A549 (cell line): ENCODE data around the gene CIB4. TPM values are rescaled to one million over a fixed set of nuclear protein-coding genes. Genes with fewer than 3 reads are reported as not detected.
A peak's percentile ranks its signal among the peaks of the same experiment; 100 is the strongest.

Experiments used
- ATAC-seq, 2 experiments: fragments of 200-7000 bp in 1 of 2; fragments of >200 bp in 1 of 2; cut with Nextera tagmentation in 1 of 2; cut with Tn5 transposase in 1 of 2; 3 replicates each; pipeline versions ENCODE4 v1.8.0 to v1.9.1; 2018 to 2020; ENCODE audit warnings: mild to moderate bottlenecking in 1 of 2, moderate library complexity in 1 of 2
- CTCF ChIA-PET: fragments of 300-600 bp; sonication (Branson Sonifier 250); formaldehyde crosslinking; extraction: SDS; loops from one replicate; lab custom pipeline; 2021; ENCODE audit warnings: antibody characterized with exemption, inconsistent platforms; lab: Yijun Ruan, JAX
- POLR2A ChIA-PET: fragments of 350-600 bp; formaldehyde crosslinking; extraction: SDS; loops from one replicate; lab custom pipeline; 2021; ENCODE audit warnings: antibody characterized with exemption, inconsistent platforms; lab: Yijun Ruan, JAX
- DNase-seq, 2 experiments: peaks; one replicate each; pipeline versions ENCODE4 v3.0.0 to v3.0.0-alpha.2; 2011 to 2016; ENCODE audit warnings: low read depth in 1 of 2, low spot score in 1 of 2
- FAIRE-seq: peaks from 2 replicates; lab custom pipeline; 2011; peaks lifted over from hg19 to GRCh38; lab: Jason Lieb, UNC
- H3K27ac ChIP-seq, 2 experiments: fragments of >200 bp; sonication (Bioruptor Twin); formaldehyde crosslinking; 3 replicates each; pipeline ENCODE4 v1.5.1; 2016 to 2017
- H3K4me1 ChIP-seq: fragments of >200 bp; sonication (Bioruptor Twin); formaldehyde crosslinking; 3 replicates; pipeline ENCODE4 v1.6.1; 2016
- H3K4me2 ChIP-seq: fragments of >200 bp; sonication (Bioruptor Twin); formaldehyde crosslinking; 3 replicates; pipeline ENCODE4 v1.6.1; 2016
- H3K4me3 ChIP-seq: fragments of >200 bp; sonication (Bioruptor Twin); formaldehyde crosslinking; 3 replicates; pipeline ENCODE4 v1.5.1; 2016
- H3K9me3 ChIP-seq: fragments of >200 bp; sonication (Bioruptor Twin); formaldehyde crosslinking; 3 replicates; pipeline ENCODE4 v1.6.1; 2016
- CBX8 ChIP-seq: fragments of 200-600 bp; sonication (generic); IDR thresholded peaks from 2 replicates; pipeline ENCODE4 v1.6.1; 2016
- CHD4 ChIP-seq: fragments of 200-600 bp; sonication (generic); IDR thresholded peaks from 2 replicates; pipeline ENCODE4 v1.6.1; 2016; ENCODE audit warnings: antibody characterized with exemption, mild to moderate bottlenecking, borderline replicate concordance
- HOXB13 ChIP-seq: fragments of 250-450 bp; sonication (Bioruptor Pico); IDR thresholded peaks from 2 replicates; pipeline ENCODE4 v1.5.0; 2020; ENCODE audit warnings: low read depth, mild to moderate bottlenecking, moderate library complexity
- MAFK ChIP-seq: fragments of 450-650 bp; IDR thresholded peaks from 2 replicates; pipeline ENCODE4 v1.6.1; 2014; ENCODE audit not compliant: partially characterized antibody
- MAZ ChIP-seq: fragments of 150-350 bp; IDR thresholded peaks from 2 replicates; pipeline ENCODE4 v1.6.1; 2014; ENCODE audit warnings: antibody characterized with exemption, low read depth, low read length, borderline replicate concordance
- MYC ChIP-seq: IDR thresholded peaks from 2 replicates; pipeline ENCODE4 v1.6.1; 2012; ENCODE audit warnings: mild to moderate bottlenecking, inconsistent platforms, low read length, improper control_type of control experiment, borderline replicate concordance
- NFE2L2 ChIP-seq: fragments of 150-350 bp; conservative IDR thresholded peaks from 2 replicates; pipeline ENCODE4 v1.6.1; 2014; ENCODE audit warnings: low read length
- WGBS: methylation state at CpG from one replicate; pipeline ENCODE4 v1.1.6; 2017; ENCODE audit errors: missing lambda C conversion rate; 5-methylcytosine and 5-hydroxymethylcytosine counted together
- polyA minus RNA-seq: library from RNA; depleted of rRNA, polyadenylated mRNA; stranded (reverse); fragments of >200 nt; gene quantifications from 2 replicates; pipeline ENCODE4 v1.2.3, GENCODE V29; 2011; rRNA and poly(A)+ RNA removed
- polyA plus RNA-seq, 4 experiments: library from polyadenylated mRNA; depleted of rRNA in 3 of 4; stranded (reverse); fragments of >200 nt; fragmentation: RNase III in 1 of 4; extraction: RNeasy Plus Mini Kit Qiagen cat#74134 plus additional on column Dnase treatment in 1 of 4; gene quantifications; 2 replicates in 3 of 4; 3 replicates in 1 of 4; pipeline ENCODE4 v1.2.3, GENCODE V29; 2011 to 2017
- TF ChIP-seq, protein P1 (sequence below): fragments of 200-600 bp; sonication (generic); IDR thresholded peaks from 2 replicates; pipeline ENCODE4 v1.6.1; 2016; ENCODE audit warnings: antibody characterized with exemption, mild to moderate bottlenecking, moderate library complexity

The CIB4 gene
- polyA plus RNA-seq (2011; rRNA removed): 1.0 and 2.7 TPM in 2 replicates
- polyA plus RNA-seq (2012; cell fraction: cytosol; rRNA removed): 0.29 TPM in 2 replicates
- polyA plus RNA-seq (2012; cell fraction: nucleus; rRNA removed): 0.24 TPM in 1 of 2 replicates, not detected in the other
- polyA plus RNA-seq (2017; fragmentation: RNase III; extraction: RNeasy Plus Mini Kit Qiagen cat#74134 plus additional on column Dnase treatment): 0.30 to 0.76 TPM in 2 of 3 replicates, not detected in the other
- 0.58 TPM in 1 of 2 replicates, not detected in the other for polyA minus RNA-seq

DNA sequence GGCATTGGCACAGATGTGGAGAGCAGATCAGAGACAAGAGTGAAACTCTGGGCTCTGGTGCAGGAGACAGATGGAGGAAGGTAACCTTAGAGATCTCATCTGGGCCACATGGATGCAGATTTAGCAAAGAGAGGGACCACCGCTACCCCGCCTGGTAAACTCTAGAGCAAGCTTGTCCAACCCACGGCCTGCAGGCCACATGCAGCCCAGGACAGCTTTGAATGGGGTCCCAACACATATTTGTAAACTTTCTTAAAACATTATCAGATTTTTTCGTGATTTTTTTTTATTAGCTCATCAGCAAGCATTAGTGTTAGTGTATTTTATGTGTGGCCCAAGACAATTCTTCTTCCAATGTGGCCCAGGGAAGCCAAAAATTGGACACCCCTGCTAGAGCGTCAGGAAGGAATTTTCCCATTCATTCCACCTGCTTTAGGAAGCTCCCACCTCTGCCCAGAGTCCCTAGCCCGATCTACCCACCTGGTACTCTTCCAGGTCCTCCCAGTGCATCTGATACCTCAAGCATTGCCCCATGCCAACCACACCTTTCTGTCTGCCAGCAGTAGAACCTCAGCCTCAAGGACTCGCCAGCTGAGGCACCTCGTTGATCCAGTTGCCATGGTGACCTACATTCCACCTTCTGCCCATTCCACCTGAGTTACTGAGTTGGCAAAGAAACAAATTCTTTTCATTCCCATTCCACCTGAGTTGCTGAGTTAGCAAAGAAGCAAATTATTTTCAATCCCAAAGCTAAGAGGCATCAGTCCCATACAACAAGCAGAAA lies at the start of gene CIB4:
Gene CIB4, minus strand, starts transcription at position 586 of the 784 bp plus-strand sequence. Its CDS starts 52 bp downstream, at position 534.
- ChIA-PET POLR2A (no interaction called here), CTCF (interaction anchor here (0.8 to 2.0 kb wide), 10 partner anchors 9 to 205 kb away, joined by 3 to 11 read pairs (median 4); no protein-coding TSS in a partner anchor)
- TF ChIP-seq MAZ (no peak), MAFK (peak; percentile 33)
- TF ChIP-seq, protein P1, sequence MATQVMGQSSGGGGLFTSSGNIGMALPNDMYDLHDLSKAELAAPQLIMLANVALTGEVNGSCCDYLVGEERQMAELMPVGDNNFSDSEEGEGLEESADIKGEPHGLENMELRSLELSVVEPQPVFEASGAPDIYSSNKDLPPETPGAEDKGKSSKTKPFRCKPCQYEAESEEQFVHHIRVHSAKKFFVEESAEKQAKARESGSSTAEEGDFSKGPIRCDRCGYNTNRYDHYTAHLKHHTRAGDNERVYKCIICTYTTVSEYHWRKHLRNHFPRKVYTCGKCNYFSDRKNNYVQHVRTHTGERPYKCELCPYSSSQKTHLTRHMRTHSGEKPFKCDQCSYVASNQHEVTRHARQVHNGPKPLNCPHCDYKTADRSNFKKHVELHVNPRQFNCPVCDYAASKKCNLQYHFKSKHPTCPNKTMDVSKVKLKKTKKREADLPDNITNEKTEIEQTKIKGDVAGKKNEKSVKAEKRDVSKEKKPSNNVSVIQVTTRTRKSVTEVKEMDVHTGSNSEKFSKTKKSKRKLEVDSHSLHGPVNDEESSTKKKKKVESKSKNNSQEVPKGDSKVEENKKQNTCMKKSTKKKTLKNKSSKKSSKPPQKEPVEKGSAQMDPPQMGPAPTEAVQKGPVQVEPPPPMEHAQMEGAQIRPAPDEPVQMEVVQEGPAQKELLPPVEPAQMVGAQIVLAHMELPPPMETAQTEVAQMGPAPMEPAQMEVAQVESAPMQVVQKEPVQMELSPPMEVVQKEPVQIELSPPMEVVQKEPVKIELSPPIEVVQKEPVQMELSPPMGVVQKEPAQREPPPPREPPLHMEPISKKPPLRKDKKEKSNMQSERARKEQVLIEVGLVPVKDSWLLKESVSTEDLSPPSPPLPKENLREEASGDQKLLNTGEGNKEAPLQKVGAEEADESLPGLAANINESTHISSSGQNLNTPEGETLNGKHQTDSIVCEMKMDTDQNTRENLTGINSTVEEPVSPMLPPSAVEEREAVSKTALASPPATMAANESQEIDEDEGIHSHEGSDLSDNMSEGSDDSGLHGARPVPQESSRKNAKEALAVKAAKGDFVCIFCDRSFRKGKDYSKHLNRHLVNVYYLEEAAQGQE: no peak
- WGBS: 56% methylated on average over 8 of the region's 8 CpGs
- DNase-seq (no peak), FAIRE-seq (no peak), ATAC-seq (no peak)
- Histone ChIP-seq H3K4me3 (no peak within 1 kb of the TSS), H3K4me2 (no peak within 1 kb of the TSS), H3K9me3 (no peaks in the 10 kb centered on the region), H3K27ac (peak within 1 kb of the TSS in 1 of 2 experiments; percentile 54; a peak in 3 of 6 replicates), H3K4me1 (peaks cover 6% of the 10 kb centered on the region; the same call in 2 of the 3 replicates)

DNA sequence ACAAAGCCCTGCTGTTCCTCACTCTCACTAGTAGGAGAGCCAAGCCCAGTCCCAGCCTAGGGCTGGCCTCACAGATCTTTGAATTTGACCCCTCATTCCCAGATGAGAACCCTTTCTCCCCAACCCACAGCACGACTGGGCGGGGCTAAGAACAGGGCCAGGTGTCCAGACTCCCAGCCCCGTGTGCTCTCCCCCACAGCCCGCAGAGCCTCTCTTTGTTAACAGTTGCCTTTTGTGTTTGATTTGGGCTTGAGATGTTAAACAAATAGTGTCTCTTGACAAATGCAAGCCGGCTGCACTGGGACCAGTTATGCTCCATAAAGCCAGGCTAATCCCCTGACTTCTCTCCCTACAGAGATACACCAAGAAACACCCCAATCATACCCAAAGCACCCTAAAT lies 46.6 kb upstream of the CIB4 start:
- 20% methylated on average over 5 of the region's 5 CpGs for WGBS
- no peak for FAIRE-seq
- Histone ChIP-seq H3K4me3 (no peak overlapping the region), H3K27ac (no peak overlapping the region), H3K9me3 (no peaks in the 10 kb centered on the region), H3K4me1 (peaks cover 7% of the 10 kb centered on the region; the same call in 2 of the 3 replicates), H3K4me2 (no peak overlapping the region)
- no peak for TF ChIP-seq MYC
- TF ChIP-seq MAZ: no peak
- TF ChIP-seq NFE2L2: no peak
- no peak for TF ChIP-seq CHD4
- ChIA-PET CTCF (no interaction called here), POLR2A (no interaction called here)
- no peak for ATAC-seq
- DNase-seq: no peak

GRCh38 chr2:26687328-26687727 lies 46.2 kb upstream of the CIB4 start:
- H3K4me3 ChIP-seq: no peak overlapping the region
- no peak for FAIRE-seq
- DNase-seq: no peak
- no peak overlapping the region for H3K4me2 ChIP-seq
- H3K9me3 ChIP-seq: no peaks in the 10 kb centered on the region
- no peak overlapping the region for H3K27ac ChIP-seq
- no peak for ATAC-seq
- ChIA-PET POLR2A (no interaction called here), CTCF (interaction anchor here (1.5 kb wide), 1 partner anchor 15 kb away, joined by 3 read pairs; no protein-coding TSS in a partner anchor)
- H3K4me1 ChIP-seq: peaks cover 6% of the 10 kb centered on the region; the same call in 1 of the 3 replicates
- 62% methylated on average over 4 of the region's 4 CpGs for WGBS
- TF ChIP-seq CBX8: no peak
- TF ChIP-seq, protein P1: no peak
- no peak for TF ChIP-seq HOXB13 (CRISPR knock-in tag)
- TF ChIP-seq, all 56 proteins: peak for 0
